Subcutaneous abdominal adipose tissue (tissue), 5 donors: ENCODE results near the gene TRHDE.

Experiments
- H3K27ac ChIP-seq: one replicate; pipeline ENCODE4 v1.7.0; 2013; ENCODE audit warnings: low read depth, mild to moderate bottlenecking, inconsistent platforms, low read length, moderate library complexity
- H3K27me3 ChIP-seq, 5 donors: one replicate each; pipeline ENCODE4 v1.7.0; 2013; ENCODE audit warnings: low read length in 5 of 5, inconsistent platforms in 1 of 5; ENCODE audit not compliant: control insufficient read depth in 5 of 5, insufficient read depth in 4 of 5
- H3K36me3 ChIP-seq, 5 donors: one replicate each; pipeline ENCODE4 v1.7.0; 2013; ENCODE audit warnings: low read length in 5 of 5; ENCODE audit not compliant: control insufficient read depth in 5 of 5, insufficient read depth in 5 of 5
- H3K4me1 ChIP-seq, 5 donors: one replicate each; pipeline ENCODE4 v1.7.0; 2013; ENCODE audit warnings: low read length in 5 of 5, mild to moderate bottlenecking in 3 of 5, moderate library complexity in 1 of 5; ENCODE audit not compliant: control insufficient read depth in 5 of 5, insufficient read depth in 5 of 5
- H3K4me3 ChIP-seq, 5 donors: one replicate each; pipeline ENCODE4 v1.7.0; 2013; ENCODE audit warnings: low read length in 5 of 5, low read depth in 1 of 5
- H3K9ac ChIP-seq, 5 donors: one replicate each; pipeline ENCODE4 v1.7.0; 2013; ENCODE audit warnings: low read length in 5 of 5, mild to moderate bottlenecking in 4 of 5, moderate library complexity in 3 of 5
- H3K9me3 ChIP-seq, 5 donors: one replicate each; pipeline ENCODE4 v1.7.0; 2013; ENCODE audit warnings: low read length in 5 of 5; ENCODE audit not compliant: control insufficient read depth in 5 of 5
- donor health status: healthy.
- donor health status: healthy.
- donor health status: healthy.
- donor health status: healthy.
- donor health status: healthy.

TRHDE gene

GRCh38 chr12:72296389-72296788 lies 24.2 kb downstream of the TRHDE start:
- Histone ChIP-seq H3K27ac (no peak overlapping the region), H3K36me3 (peaks cover 0 to 4% (median 0%) of the 10 kb centered on the region in 5 donors), H3K9me3 (no peaks in the 10 kb centered on the region), H3K4me3 (no peak overlapping the region), H3K9ac (no peak overlapping the region), H3K27me3 (no peaks in the 10 kb centered on the region), H3K4me1 (no peaks in the 10 kb centered on the region)

GRCh38 chr12:72297666-72298065 lies 25.5 kb downstream of the TRHDE start:
- H3K36me3 ChIP-seq = no peaks in the 10 kb centered on the region
- no peak overlapping the region for H3K4me3 ChIP-seq
- H3K27ac ChIP-seq = no peak overlapping the region
- no peaks in the 10 kb centered on the region for H3K4me1 ChIP-seq
- no peaks in the 10 kb centered on the region for H3K9me3 ChIP-seq
- H3K27me3 ChIP-seq = no peaks in the 10 kb centered on the region
- no peak overlapping the region for H3K9ac ChIP-seq

GRCh38 chr12:72300728-72301127 lies 28.6 kb downstream of the TRHDE start:
- Histone ChIP-seq H3K4me1 (no peaks in the 10 kb centered on the region), H3K9ac (no peak overlapping the region), H3K27me3 (no peaks in the 10 kb centered on the region), H3K36me3 (no peaks in the 10 kb centered on the region), H3K9me3 (no peaks in the 10 kb centered on the region), H3K27ac (no peak overlapping the region), H3K4me3 (no peak overlapping the region)

GRCh38 chr12:72304751-72305150 lies 32.6 kb downstream of the TRHDE start:
- no peaks in the 10 kb centered on the region for H3K36me3 ChIP-seq
- no peaks in the 10 kb centered on the region for H3K4me1 ChIP-seq
- no peak overlapping the region for H3K9ac ChIP-seq
- no peak overlapping the region for H3K27ac ChIP-seq
- no peaks in the 10 kb centered on the region for H3K9me3 ChIP-seq
- no peaks in the 10 kb centered on the region for H3K27me3 ChIP-seq
- no peak overlapping the region for H3K4me3 ChIP-seq

GRCh38 chr12:72307229-72307628 lies 35.1 kb downstream of the TRHDE start:
- Histone ChIP-seq H3K9ac (no peak overlapping the region), H3K4me3 (no peak overlapping the region), H3K27ac (no peak overlapping the region), H3K9me3 (no peaks in the 10 kb centered on the region), H3K4me1 (no peaks in the 10 kb centered on the region), H3K27me3 (no peaks in the 10 kb centered on the region), H3K36me3 (no peaks in the 10 kb centered on the region)

GRCh38 chr12:72311946-72312345 lies 39.8 kb downstream of the TRHDE start:
- Histone ChIP-seq H3K27ac (no peak overlapping the region), H3K27me3 (no peaks in the 10 kb centered on the region), H3K36me3 (no peaks in the 10 kb centered on the region), H3K4me1 (peaks cover 0 to 4% (median 0%) of the 10 kb centered on the region in 5 donors), H3K9me3 (no peaks in the 10 kb centered on the region), H3K4me3 (no peak overlapping the region), H3K9ac (no peak overlapping the region)

GRCh38 chr12:72313806-72314205 lies 41.6 kb downstream of the TRHDE start:
- no peak overlapping the region for H3K4me3 ChIP-seq
- H3K36me3 ChIP-seq = no peaks in the 10 kb centered on the region
- H3K9me3 ChIP-seq = no peaks in the 10 kb centered on the region
- no peak overlapping the region for H3K27ac ChIP-seq
- no peaks in the 10 kb centered on the region for H3K27me3 ChIP-seq
- no peak overlapping the region for H3K9ac ChIP-seq
- peaks cover 0 to 4% (median 0%) of the 10 kb centered on the region in 5 donors for H3K4me1 ChIP-seq

- Histone ChIP-seq H3K36me3 (no peaks in the 10 kb centered on the region), H3K9me3 (no peaks in the 10 kb centered on the region), H3K4me1 (peaks cover 0 to 4% (median 0%) of the 10 kb centered on the region in 5 donors), H3K27me3 (no peaks in the 10 kb centered on the region), H3K9ac (no peak overlapping the region), H3K27ac (no peak overlapping the region), H3K4me3 (no peak overlapping the region)
Measured at GRCh38 chr12:72315858-72316257, 43.7 kb downstream of the TRHDE start.

- Histone ChIP-seq H3K9ac (no peak overlapping the region), H3K4me3 (no peak overlapping the region), H3K27ac (no peak overlapping the region), H3K27me3 (no peaks in the 10 kb centered on the region), H3K4me1 (peaks cover 0 to 4% (median 0%) of the 10 kb centered on the region in 5 donors), H3K9me3 (no peaks in the 10 kb centered on the region), H3K36me3 (no peaks in the 10 kb centered on the region)
Measured at GRCh38 chr12:72318341-72318740, 46.2 kb downstream of the TRHDE start.

- Histone ChIP-seq H3K36me3 (no peaks in the 10 kb centered on the region), H3K9ac (no peak overlapping the region), H3K27me3 (no peaks in the 10 kb centered on the region), H3K4me3 (no peak overlapping the region), H3K9me3 (no peaks in the 10 kb centered on the region), H3K27ac (no peak overlapping the region), H3K4me1 (peaks cover 0 to 5% (median 0%) of the 10 kb centered on the region in 5 donors)
Measured at GRCh38 chr12:72323881-72324280, 51.7 kb downstream of the TRHDE start.

GRCh38 chr12:72330301-72330700 lies 58.1 kb downstream of the TRHDE start:
- Histone ChIP-seq H3K36me3 (no peaks in the 10 kb centered on the region), H3K9me3 (no peaks in the 10 kb centered on the region), H3K9ac (no peak overlapping the region), H3K27me3 (no peaks in the 10 kb centered on the region), H3K27ac (no peak overlapping the region), H3K4me1 (peaks cover 0 to 12% (median 8%) of the 10 kb centered on the region in 5 donors), H3K4me3 (peak overlapping the region in 1 of 5 donors; percentile 32)
